Testis (tissue), 3 donors: ENCODE measurements around the gene ZNF14. TPM values are rescaled to one million over a fixed set of nuclear protein-coding genes. Genes with fewer than 3 reads are reported as not detected.
"Not testable (repeated sequence)": the region's sequence is repeated elsewhere in the genome, so short reads cannot be mapped to it uniquely, and the experiment has no call there.

Source experiments
- DNase-seq: peaks from one replicate; pipeline ENCODE4 v3.0.0-alpha.2; 2019
- H3K27ac ChIP-seq, 2 donors: fragments of 200-600 bp; sonication (generic); one replicate each; pipeline ENCODE4 v1.5.1; 2019
- H3K27me3 ChIP-seq: fragments of 200-600 bp; sonication (generic); one replicate; pipeline ENCODE4 v1.5.1; 2019
- H3K36me3 ChIP-seq: fragments of 200-600 bp; sonication (generic); one replicate; pipeline ENCODE4 v1.5.1; 2017; ENCODE audit warnings: low read depth; ENCODE audit errors: missing control alignments
- H3K4me1 ChIP-seq: fragments of 200-600 bp; sonication (generic); one replicate; pipeline ENCODE4 v1.5.1; 2019
- H3K4me3 ChIP-seq, 2 donors: fragments of 200-600 bp; sonication (generic); one replicate each; pipeline ENCODE4 v1.5.1; 2017 to 2019
- H3K9me3 ChIP-seq: fragments of 200-600 bp; sonication (generic); one replicate; pipeline ENCODE4 v1.5.1; 2017
- CTCF ChIP-seq, 3 experiments: fragments of 450-650 bp in 2 of 3; fragments of 200-600 bp in 1 of 3; sonication (generic) in 1 of 3; IDR thresholded peaks; one replicate each; pipeline ENCODE4 v1.5.1; 2016 to 2019; ENCODE audit warnings: antibody characterized with exemption in 3 of 3, mild to moderate bottlenecking in 2 of 3, moderate library complexity in 1 of 3
- POLR2A ChIP-seq: fragments of 450-650 bp; IDR thresholded peaks from one replicate; pipeline ENCODE4 v1.6.1; 2017; ENCODE audit warnings: antibody characterized with exemption, mild to moderate bottlenecking, moderate library complexity
- WGBS, 2 donors: methylation state at CpG; one replicate each; pipeline ENCODE4 v1.1.5; 2018; 5-methylcytosine and 5-hydroxymethylcytosine counted together
- intact Hi-C: fragments of 100-400 bp; cut with DNase I; formaldehyde crosslinking; loops from one replicate; pipeline ENCODE4 v1.15.1; 2023; ENCODE audit warnings: low total_unique reads
- polyA plus RNA-seq: library from polyadenylated mRNA; stranded (reverse); fragments of 350-450 nt; fragmentation: Illumina TruSeq; extraction: RNeasy Lipid Tissue Mini Kit (QIAGEN cat#74804); gene quantifications from one replicate; pipeline ENCODE4 v1.2.3, GENCODE V29; 2014; ENCODE audit warnings: low read depth, low replicate concordance; ENCODE audit not compliant: insufficient read depth
- total RNA-seq, 2 donors: library from RNA; depleted of rRNA; stranded (reverse); fragments of >200 nt; gene quantifications; one replicate each; pipeline ENCODE4 v1.2.3, GENCODE V29; 2016

Gene ZNF14
- total and polyA plus RNA-seq, 3 donors from 2014 or later = 3.0 to 12.1 (median 10.7) TPM

- no peaks in the 10 kb centered on the region for H3K36me3 ChIP-seq
- no peaks in the 10 kb centered on the region for H3K4me1 ChIP-seq
- peak; percentile 8 for DNase-seq
- WGBS, 2 donors = 95 to 98% methylated on average over 7 of the region's 7 CpGs
- intact Hi-C loops = no loop called here
- no peak overlapping the region for H3K27ac ChIP-seq
- H3K4me3 ChIP-seq = no peak overlapping the region
- no peak for TF ChIP-seq CTCF (IDR thresholded peaks at IDR 0.05)
- TF ChIP-seq POLR2A = no peak
- H3K27me3 ChIP-seq = no peaks in the 10 kb centered on the region
- H3K9me3 ChIP-seq = no peaks in the 10 kb centered on the region
Measured at GRCh38 chr19:19677579-19677978, 55.3 kb downstream of the ZNF14 start.

GRCh38 chr19:19674315-19674714 is 58.6 kb downstream of the ZNF14 start:
- H3K4me3 ChIP-seq = no peak overlapping the region
- peaks cover 4% of the 10 kb centered on the region for H3K4me1 ChIP-seq
- 96% methylated on average over 6 of the region's 6 CpGs for WGBS, 2 donors
- H3K9me3 ChIP-seq = no peaks in the 10 kb centered on the region
- TF ChIP-seq POLR2A (no peak), CTCF (IDR thresholded peaks at IDR 0.05) (no peak)
- no peaks in the 10 kb centered on the region for H3K36me3 ChIP-seq
- DNase-seq = no peak
- no peaks in the 10 kb centered on the region for H3K27me3 ChIP-seq
- no peak overlapping the region for H3K27ac ChIP-seq
- intact Hi-C loops = no loop called here

GRCh38 chr19:19672816-19673215 is 60.1 kb downstream of the ZNF14 start:
- no peaks in the 10 kb centered on the region for H3K27me3 ChIP-seq
- no peak for DNase-seq
- no peak overlapping the region for H3K4me3 ChIP-seq
- no peak overlapping the region for H3K27ac ChIP-seq
- no peaks in the 10 kb centered on the region for H3K36me3 ChIP-seq
- no peaks in the 10 kb centered on the region for H3K9me3 ChIP-seq
- 98 to 99% methylated on average over 3 of the region's 3 CpGs for WGBS, 2 donors
- intact Hi-C loops = no loop called here
- H3K4me1 ChIP-seq = peaks cover 5% of the 10 kb centered on the region
- TF ChIP-seq CTCF (IDR thresholded peaks at IDR 0.05) = no peak
- TF ChIP-seq POLR2A = no peak

GRCh38 chr19:19670070-19670551 is 62.8 kb downstream of the ZNF14 start:
- no peaks in the 10 kb centered on the region for H3K36me3 ChIP-seq
- 47 to 65% methylated on average over 10 of the region's 10 CpGs for WGBS, 2 donors
- TF ChIP-seq CTCF (IDR thresholded peaks at IDR 0.05) = no peak
- peaks cover 5% of the 10 kb centered on the region for H3K4me1 ChIP-seq
- H3K27me3 ChIP-seq = no peaks in the 10 kb centered on the region
- no peak overlapping the region for H3K27ac ChIP-seq
- DNase-seq = peak; percentile 12
- H3K9me3 ChIP-seq = no peaks in the 10 kb centered on the region
- H3K4me3 ChIP-seq = no peak overlapping the region
- intact Hi-C loops = no loop called here

- peak within 1 kb of the TSS; percentile 90 to 91 for H3K4me3 ChIP-seq
- no peaks in the 10 kb centered on the region for H3K27me3 ChIP-seq
- TF ChIP-seq POLR2A (no peak), CTCF (IDR thresholded peaks at IDR 0.05) (no peak)
- intact Hi-C loops = no loop called here
- H3K36me3 ChIP-seq = no peaks in the 10 kb centered on the region
- peak within 1 kb of the TSS; percentile 76 to 84 for H3K27ac ChIP-seq
- H3K9me3 ChIP-seq = no peaks in the 10 kb centered on the region
- peak; percentile 97 for DNase-seq
- peaks cover 5% of the 10 kb centered on the region for H3K4me1 ChIP-seq
- 3 to 5% methylated on average over 17 to 32 of the region's 36 CpGs for WGBS, 2 donors
Measured at GRCh38 chr19:19668230-19669012, 64.5 kb downstream of the ZNF14 start, which contains the start of gene ZNF101. Gene ZNF101 (plus strand): TSS chr19:19668839. CDS start chr19:19668964, 125 bp downstream.

GRCh38 chr19:19665420-19665948 is 67.4 kb downstream of the ZNF14 start:
- H3K4me1 ChIP-seq = peaks cover 15% of the 10 kb centered on the region
- 81 to 89% methylated on average over 22 of the region's 22 CpGs for WGBS, 2 donors
- H3K36me3 ChIP-seq, H3K27ac ChIP-seq, intact Hi-C loops, H3K4me3 ChIP-seq, H3K27me3 ChIP-seq, H3K9me3 ChIP-seq, DNase-seq: not testable (repeated sequence)
